HL-60 (cell line): ENCODE data around the gene SDK1.

Experiments used
- DNase-seq, 2 experiments: peaks; one replicate each; pipeline ENCODE4 v3.0.0-alpha.2; 2010 to 2020; ENCODE audit warnings: low read depth in 1 of 2, low spot score in 1 of 2
- H3K27ac ChIP-seq: fragments of 250-450 bp; sonication (Bioruptor Pico); replicated peaks from 2 replicates; pipeline ENCODE4 v1.5.1; 2020; ENCODE audit warnings: mild to moderate bottlenecking, moderate library complexity
- H3K27me3 ChIP-seq: fragments of 250-450 bp; sonication (Bioruptor Pico); 2 replicates; pipeline ENCODE4 v1.5.1; 2021; ENCODE audit warnings: mild to moderate bottlenecking, moderate library complexity; ENCODE audit not compliant: insufficient read depth, poor library complexity, severe bottlenecking
- H3K4me3 ChIP-seq: replicated peaks from 2 replicates; pipeline ENCODE4 v1.5.1; 2011; ENCODE audit warnings: mild to moderate bottlenecking, control low read depth, low read length; ENCODE audit not compliant: insufficient read depth
- GABPA ChIP-seq: IDR thresholded peaks from 2 replicates; pipeline ENCODE4 v1.6.1; 2012; ENCODE audit warnings: low read depth
- POLR2AphosphoS5 ChIP-seq: IDR thresholded peaks from 2 replicates; pipeline ENCODE4 v1.6.1; 2012; ENCODE audit warnings: low read depth
- SPI1 ChIP-seq: IDR thresholded peaks from 2 replicates; pipeline ENCODE4 v1.6.1; 2012; ENCODE audit warnings: low read depth, mild to moderate bottlenecking, borderline replicate concordance
- TF ChIP-seq, protein P1 (sequence below): IDR thresholded peaks from one replicate; pipeline ENCODE4 v1.5.1; 2011; ENCODE audit warnings: low read length, control low read depth, inconsistent platforms; ENCODE audit not compliant: insufficient read depth
- TF ChIP-seq, protein P2 (sequence below): IDR thresholded peaks from 2 replicates; pipeline ENCODE4 v1.6.1; 2012; ENCODE audit warnings: low read depth; ENCODE audit not compliant: insufficient replicate concordance

The SDK1 gene

GRCh38 chr7:3436112-3436511 is 135.1 kb downstream of the SDK1 start:
- DNase-seq = no peak
- H3K27ac ChIP-seq = no peak overlapping the region
- H3K27me3 ChIP-seq = no peaks in the 10 kb centered on the region
- no peak for TF ChIP-seq POLR2AphosphoS5
- TF ChIP-seq, protein P1, sequence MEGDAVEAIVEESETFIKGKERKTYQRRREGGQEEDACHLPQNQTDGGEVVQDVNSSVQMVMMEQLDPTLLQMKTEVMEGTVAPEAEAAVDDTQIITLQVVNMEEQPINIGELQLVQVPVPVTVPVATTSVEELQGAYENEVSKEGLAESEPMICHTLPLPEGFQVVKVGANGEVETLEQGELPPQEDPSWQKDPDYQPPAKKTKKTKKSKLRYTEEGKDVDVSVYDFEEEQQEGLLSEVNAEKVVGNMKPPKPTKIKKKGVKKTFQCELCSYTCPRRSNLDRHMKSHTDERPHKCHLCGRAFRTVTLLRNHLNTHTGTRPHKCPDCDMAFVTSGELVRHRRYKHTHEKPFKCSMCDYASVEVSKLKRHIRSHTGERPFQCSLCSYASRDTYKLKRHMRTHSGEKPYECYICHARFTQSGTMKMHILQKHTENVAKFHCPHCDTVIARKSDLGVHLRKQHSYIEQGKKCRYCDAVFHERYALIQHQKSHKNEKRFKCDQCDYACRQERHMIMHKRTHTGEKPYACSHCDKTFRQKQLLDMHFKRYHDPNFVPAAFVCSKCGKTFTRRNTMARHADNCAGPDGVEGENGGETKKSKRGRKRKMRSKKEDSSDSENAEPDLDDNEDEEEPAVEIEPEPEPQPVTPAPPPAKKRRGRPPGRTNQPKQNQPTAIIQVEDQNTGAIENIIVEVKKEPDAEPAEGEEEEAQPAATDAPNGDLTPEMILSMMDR = no peak
- no peak for TF ChIP-seq GABPA
- TF ChIP-seq, protein P2, sequence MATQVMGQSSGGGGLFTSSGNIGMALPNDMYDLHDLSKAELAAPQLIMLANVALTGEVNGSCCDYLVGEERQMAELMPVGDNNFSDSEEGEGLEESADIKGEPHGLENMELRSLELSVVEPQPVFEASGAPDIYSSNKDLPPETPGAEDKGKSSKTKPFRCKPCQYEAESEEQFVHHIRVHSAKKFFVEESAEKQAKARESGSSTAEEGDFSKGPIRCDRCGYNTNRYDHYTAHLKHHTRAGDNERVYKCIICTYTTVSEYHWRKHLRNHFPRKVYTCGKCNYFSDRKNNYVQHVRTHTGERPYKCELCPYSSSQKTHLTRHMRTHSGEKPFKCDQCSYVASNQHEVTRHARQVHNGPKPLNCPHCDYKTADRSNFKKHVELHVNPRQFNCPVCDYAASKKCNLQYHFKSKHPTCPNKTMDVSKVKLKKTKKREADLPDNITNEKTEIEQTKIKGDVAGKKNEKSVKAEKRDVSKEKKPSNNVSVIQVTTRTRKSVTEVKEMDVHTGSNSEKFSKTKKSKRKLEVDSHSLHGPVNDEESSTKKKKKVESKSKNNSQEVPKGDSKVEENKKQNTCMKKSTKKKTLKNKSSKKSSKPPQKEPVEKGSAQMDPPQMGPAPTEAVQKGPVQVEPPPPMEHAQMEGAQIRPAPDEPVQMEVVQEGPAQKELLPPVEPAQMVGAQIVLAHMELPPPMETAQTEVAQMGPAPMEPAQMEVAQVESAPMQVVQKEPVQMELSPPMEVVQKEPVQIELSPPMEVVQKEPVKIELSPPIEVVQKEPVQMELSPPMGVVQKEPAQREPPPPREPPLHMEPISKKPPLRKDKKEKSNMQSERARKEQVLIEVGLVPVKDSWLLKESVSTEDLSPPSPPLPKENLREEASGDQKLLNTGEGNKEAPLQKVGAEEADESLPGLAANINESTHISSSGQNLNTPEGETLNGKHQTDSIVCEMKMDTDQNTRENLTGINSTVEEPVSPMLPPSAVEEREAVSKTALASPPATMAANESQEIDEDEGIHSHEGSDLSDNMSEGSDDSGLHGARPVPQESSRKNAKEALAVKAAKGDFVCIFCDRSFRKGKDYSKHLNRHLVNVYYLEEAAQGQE = no peak
- no peak for TF ChIP-seq SPI1
- H3K4me3 ChIP-seq = no peak overlapping the region

- no peak for TF ChIP-seq POLR2AphosphoS5
- H3K27ac ChIP-seq = no peak overlapping the region
- no peak overlapping the region for H3K4me3 ChIP-seq
Measured at GRCh38 chr7:3436746-3437145, 135.7 kb downstream of the SDK1 start.

DNA sequence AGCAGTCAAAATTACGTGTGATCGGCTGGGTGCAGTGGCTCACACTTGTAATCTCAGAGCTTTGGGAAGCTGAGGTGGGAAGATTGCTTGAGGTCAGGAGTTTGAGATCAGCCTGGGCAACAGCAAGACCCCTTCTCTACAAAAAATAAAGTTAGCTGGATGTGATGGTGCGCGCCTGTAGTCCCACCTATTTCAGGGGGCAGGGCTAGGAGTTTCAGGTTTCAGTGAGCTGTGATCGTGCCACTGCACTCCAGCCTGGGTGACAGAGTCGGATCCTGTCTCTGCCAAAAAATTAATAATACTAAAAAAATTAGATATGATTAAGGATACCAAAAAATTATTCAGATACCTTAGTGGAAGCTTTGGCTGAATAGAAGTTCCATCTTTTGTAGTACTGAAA is 136.4 kb downstream of the SDK1 start:
- Histone ChIP-seq H3K4me3 (no peak overlapping the region), H3K27me3 (no peaks in the 10 kb centered on the region), H3K27ac (no peak overlapping the region)
- no peak for DNase-seq
- TF ChIP-seq, protein P2 = no peak
- no peak for TF ChIP-seq POLR2AphosphoS5
- no peak for TF ChIP-seq GABPA
- TF ChIP-seq SPI1 = no peak
- TF ChIP-seq, protein P1 = no peak

More at GRCh38 chr7:3436746-3437145, 135.7 kb downstream of the SDK1 start:
- DNase-seq = no peak
- H3K27me3 ChIP-seq = no peaks in the 10 kb centered on the region

DNA sequence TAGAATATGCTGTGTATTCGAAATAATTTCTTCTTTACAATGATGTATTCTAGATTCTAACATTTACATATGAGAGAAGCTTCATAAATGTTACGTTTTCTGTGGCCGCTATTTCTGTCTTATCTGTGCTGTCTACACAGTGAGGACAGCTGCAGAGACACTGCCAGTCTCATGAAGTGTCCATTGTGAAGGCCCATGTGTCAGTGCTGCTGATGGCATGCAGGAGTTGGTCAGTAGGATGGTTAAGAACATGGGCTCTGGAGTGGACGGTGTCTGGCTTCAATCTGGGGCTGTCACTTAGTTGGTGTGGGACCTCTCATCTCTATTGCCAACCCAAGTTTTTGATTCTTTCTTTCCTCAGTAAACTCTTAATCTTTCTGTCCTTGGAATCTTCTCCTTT is 137.3 kb downstream of the SDK1 start:
- Histone ChIP-seq H3K27me3 (no peaks in the 10 kb centered on the region), H3K4me3 (no peak overlapping the region), H3K27ac (no peak overlapping the region)
- no peak for TF ChIP-seq POLR2AphosphoS5
- TF ChIP-seq SPI1 = no peak
- TF ChIP-seq, protein P1 = no peak
- TF ChIP-seq GABPA = no peak
- TF ChIP-seq, protein P2 = no peak
- DNase-seq = no peak
